Prostate gland (tissue), 2 donors: Measurements from ENCODE around the gene SLC38A8. TPM values are rescaled to one million over a fixed set of nuclear protein-coding genes. Genes with fewer than 3 reads are reported as not detected.

Experiments used
- DNase-seq: peaks from one replicate; pipeline ENCODE4 v3.0.0-alpha.2; 2019; ENCODE audit warnings: low spot score
- H3K27ac ChIP-seq, 2 donors: fragments of 200-600 bp; sonication (generic); 2 replicates each; pipeline ENCODE4 v1.5.1; 2017 to 2019
- H3K27me3 ChIP-seq: fragments of 200-600 bp; sonication (generic); replicated peaks from 2 replicates; pipeline ENCODE4 v1.5.1; 2019; ENCODE audit not compliant: insufficient read depth
- H3K36me3 ChIP-seq, 2 donors: fragments of 200-600 bp; sonication (generic); 1 replicate in 1 of 2; 2 replicates in 1 of 2; pipeline versions ENCODE4 v1.5.1 to v1.8.1; 2017 to 2019
- H3K4me1 ChIP-seq: fragments of 200-600 bp; sonication (generic); replicated peaks from 2 replicates; pipeline ENCODE4 v1.5.1; 2019
- H3K4me3 ChIP-seq, 2 donors: fragments of 200-600 bp; sonication (generic); 2 replicates each; pipeline ENCODE4 v1.5.1; 2017 to 2019
- H3K9me3 ChIP-seq: fragments of 200-600 bp; sonication (generic); 2 replicates; pipeline ENCODE4 v1.5.1; 2017
- POLR2A ChIP-seq: fragments of 450-650 bp; IDR thresholded peaks from one replicate; pipeline ENCODE4 v1.6.1; 2016; ENCODE audit warnings: antibody characterized with exemption, mild to moderate bottlenecking
- POLR2AphosphoS5 ChIP-seq: sonication (generic); formaldehyde crosslinking; IDR thresholded peaks from one replicate; pipeline ENCODE4 v1.6.1; 2017; ENCODE audit warnings: antibody characterized with exemption
- WGBS: methylation state at CpG from one replicate; pipeline ENCODE4 v1.1.5; 2018; 5-methylcytosine and 5-hydroxymethylcytosine counted together
- intact Hi-C: fragments of 100-400 bp; cut with DNase I; formaldehyde crosslinking; loops from one replicate; pipeline ENCODE4 v1.14.2; 2022
- total RNA-seq, 2 donors: library from RNA; depleted of rRNA; stranded (reverse); fragments of >200 nt; gene quantifications; one replicate each; pipeline ENCODE4 v1.1.0, GENCODE V29; 2016
- TF ChIP-seq, protein P1 (sequence below), 4 experiments: fragments of 200-600 bp in 2 of 4; fragments of 450-650 bp in 2 of 4; sonication (generic) in 2 of 4; IDR thresholded peaks; 1 replicate in 3 of 4; 2 replicates in 1 of 4; pipeline ENCODE4 v1.5.1; 2016 to 2019; ENCODE audit warnings: antibody characterized with exemption in 4 of 4, mild to moderate bottlenecking in 2 of 4, moderate library complexity in 2 of 4

The SLC38A8 gene
- total RNA-seq, 2 donors from 2014 or later: not detected

DNA sequence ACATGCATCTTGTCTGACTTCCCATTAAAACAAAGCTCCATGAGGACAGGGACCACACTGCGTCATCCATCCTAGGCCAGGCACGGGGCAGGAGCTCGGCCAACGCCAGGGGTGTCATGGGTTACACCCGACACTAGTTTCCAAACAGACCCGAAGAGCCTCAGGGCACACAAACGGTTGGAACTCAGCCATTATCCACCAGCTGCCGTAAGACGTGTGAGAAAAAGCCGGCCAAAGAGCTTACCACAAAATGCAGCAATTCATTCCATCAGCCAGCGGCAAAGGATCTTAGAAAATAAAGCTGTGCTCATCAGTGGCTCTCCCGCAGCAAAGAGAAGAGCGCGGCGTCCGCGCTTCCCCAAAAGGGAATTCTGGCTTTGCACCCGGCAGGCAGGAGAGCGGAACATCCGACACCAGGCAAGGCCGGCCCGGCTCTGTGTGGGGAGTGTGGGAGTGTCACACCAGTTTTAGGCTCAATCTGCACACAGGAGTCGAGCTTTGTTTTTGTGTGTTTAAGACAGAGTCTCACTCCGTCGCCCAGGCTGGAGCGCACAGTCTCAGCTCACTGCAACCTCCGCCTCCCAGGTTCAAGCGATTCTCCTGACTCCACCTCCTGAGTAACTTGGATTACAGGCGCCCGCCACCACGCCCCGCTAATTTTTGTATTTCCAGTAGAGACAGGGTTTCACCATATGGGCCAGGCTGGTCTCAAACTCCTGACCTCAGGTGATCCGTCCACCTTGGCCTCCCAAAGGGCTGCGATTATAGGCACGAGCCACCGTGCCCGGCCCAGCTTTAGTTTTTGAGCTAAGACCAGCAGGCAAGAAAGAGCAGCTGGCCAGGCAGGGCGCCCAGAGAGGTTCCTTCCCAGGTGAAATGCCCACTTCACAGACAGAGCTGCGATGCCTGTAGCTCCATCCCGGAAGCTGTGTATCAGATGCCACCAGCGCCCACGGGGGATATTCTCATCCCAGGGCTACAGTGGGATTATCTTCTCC, 1.5 kb downstream of the SLC38A8 start:
- Histone ChIP-seq H3K27ac (no peak overlapping the region), H3K4me1 (no peaks in the 10 kb centered on the region), H3K27me3 (peaks cover 6% of the 10 kb centered on the region), H3K4me3 (no peak overlapping the region), H3K9me3 (no peaks in the 10 kb centered on the region), H3K36me3 (no peaks in the 10 kb centered on the region)
- intact Hi-C loops: no loop called here
- no peak for TF ChIP-seq POLR2A
- TF ChIP-seq, protein P1, sequence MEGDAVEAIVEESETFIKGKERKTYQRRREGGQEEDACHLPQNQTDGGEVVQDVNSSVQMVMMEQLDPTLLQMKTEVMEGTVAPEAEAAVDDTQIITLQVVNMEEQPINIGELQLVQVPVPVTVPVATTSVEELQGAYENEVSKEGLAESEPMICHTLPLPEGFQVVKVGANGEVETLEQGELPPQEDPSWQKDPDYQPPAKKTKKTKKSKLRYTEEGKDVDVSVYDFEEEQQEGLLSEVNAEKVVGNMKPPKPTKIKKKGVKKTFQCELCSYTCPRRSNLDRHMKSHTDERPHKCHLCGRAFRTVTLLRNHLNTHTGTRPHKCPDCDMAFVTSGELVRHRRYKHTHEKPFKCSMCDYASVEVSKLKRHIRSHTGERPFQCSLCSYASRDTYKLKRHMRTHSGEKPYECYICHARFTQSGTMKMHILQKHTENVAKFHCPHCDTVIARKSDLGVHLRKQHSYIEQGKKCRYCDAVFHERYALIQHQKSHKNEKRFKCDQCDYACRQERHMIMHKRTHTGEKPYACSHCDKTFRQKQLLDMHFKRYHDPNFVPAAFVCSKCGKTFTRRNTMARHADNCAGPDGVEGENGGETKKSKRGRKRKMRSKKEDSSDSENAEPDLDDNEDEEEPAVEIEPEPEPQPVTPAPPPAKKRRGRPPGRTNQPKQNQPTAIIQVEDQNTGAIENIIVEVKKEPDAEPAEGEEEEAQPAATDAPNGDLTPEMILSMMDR (IDR thresholded peaks at IDR 0.05): no peak
- no peak for TF ChIP-seq POLR2AphosphoS5
- 68% methylated on average over 42 of the region's 42 CpGs for WGBS
- no peak for DNase-seq

DNA sequence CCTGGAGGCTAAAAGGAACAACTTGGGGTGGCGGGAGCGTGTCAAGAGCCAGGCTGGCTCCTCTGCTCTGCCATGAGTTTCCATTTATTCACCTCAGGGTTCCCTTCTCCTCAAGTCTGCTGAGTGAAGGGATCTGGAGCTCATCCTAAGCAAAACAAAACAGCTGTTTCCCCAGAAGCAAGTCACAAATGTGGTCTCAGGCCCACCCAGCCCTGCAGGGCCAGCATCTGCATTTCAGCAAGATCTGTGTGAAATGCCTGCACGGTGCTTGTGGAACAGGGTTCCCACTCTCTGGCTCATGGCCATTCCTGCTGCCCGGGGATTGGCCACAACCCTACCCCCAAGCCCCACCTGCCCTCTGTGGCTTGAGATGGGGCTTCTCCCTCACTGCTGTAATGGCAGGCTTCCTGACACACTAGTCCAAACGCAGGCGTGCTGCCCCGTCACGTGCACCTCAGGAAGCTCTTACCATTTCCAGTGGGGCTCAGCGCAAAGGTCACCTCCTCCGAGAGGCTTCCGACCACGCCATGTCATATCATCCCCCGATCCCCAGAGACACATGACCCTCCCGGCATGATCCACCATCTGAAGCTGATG, 2.3 kb downstream of the SLC38A8 start:
- TF ChIP-seq, protein P1 (IDR thresholded peaks at IDR 0.05): no peak
- no peak for TF ChIP-seq POLR2A
- no peak for TF ChIP-seq POLR2AphosphoS5
- intact Hi-C loops: no loop called here
- Histone ChIP-seq H3K27me3 (peaks cover 6% of the 10 kb centered on the region), H3K9me3 (no peaks in the 10 kb centered on the region), H3K27ac (no peak overlapping the region), H3K4me1 (no peaks in the 10 kb centered on the region), H3K4me3 (no peak overlapping the region), H3K36me3 (no peaks in the 10 kb centered on the region)
- 79% methylated on average over 14 of the region's 14 CpGs for WGBS
- no peak for DNase-seq

DNA sequence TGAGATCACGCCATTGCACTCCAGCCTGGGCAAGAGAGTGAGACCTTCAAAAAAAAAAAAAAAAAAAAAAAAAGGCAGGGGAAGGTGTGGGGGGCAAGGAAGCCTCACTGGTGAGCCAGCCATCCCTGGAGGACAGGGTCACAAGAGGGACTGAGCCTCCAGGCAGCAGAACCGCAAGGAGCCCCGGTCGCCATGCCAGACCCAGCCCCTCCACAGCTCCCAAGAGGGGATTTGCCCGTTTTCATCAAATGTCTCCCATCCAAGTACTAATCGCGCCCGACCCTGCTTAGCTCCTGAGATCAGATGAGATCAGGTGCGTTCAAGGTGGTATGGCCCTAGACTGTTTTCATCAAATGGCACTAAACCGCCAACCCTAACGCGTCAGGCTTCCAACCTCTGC, 2.9 kb downstream of the SLC38A8 start:
- intact Hi-C loops: no loop called here

DNA sequence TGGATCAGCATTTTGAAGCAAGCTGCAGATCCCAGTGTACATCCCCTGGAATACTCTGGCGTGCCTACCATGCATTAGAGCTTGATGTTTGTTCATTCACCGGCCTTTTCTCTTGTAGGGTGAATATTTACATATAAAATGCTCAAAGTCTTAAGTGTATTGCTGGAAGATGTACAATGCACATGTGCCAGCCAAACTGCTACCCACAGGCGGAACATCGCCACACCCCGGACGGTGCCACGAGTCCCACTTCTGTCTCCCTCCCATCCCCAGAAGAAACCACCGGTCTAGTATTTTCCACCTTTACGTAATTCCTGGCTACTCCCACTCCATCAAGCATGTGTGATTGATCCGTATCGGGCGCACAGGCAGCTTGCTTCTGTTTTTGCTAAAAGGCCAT, 4.1 kb downstream of the SLC38A8 start:
- no peaks in the 10 kb centered on the region for H3K36me3 ChIP-seq
- H3K4me3 ChIP-seq: no peak overlapping the region
- H3K4me1 ChIP-seq: no peaks in the 10 kb centered on the region
- DNase-seq: no peak
- peaks cover 6% of the 10 kb centered on the region for H3K27me3 ChIP-seq
- WGBS: 87% methylated on average over 12 of the region's 12 CpGs
- no peaks in the 10 kb centered on the region for H3K9me3 ChIP-seq
- no peak overlapping the region for H3K27ac ChIP-seq
- intact Hi-C loops: no loop called here
- TF ChIP-seq POLR2A: no peak
- TF ChIP-seq POLR2AphosphoS5: no peak
- TF ChIP-seq, protein P1 (IDR thresholded peaks at IDR 0.05): no peak

More for the DNA sequence above, 2.9 kb downstream of the SLC38A8 start:
- Histone ChIP-seq H3K27ac (no peak overlapping the region), H3K4me1 (no peaks in the 10 kb centered on the region), H3K4me3 (no peak overlapping the region), H3K36me3 (no peaks in the 10 kb centered on the region), H3K27me3 (peaks cover 6% of the 10 kb centered on the region), H3K9me3 (no peaks in the 10 kb centered on the region)
- DNase-seq: no peak
- WGBS: 88% methylated on average over 12 of the region's 12 CpGs
- no peak for TF ChIP-seq POLR2A

DNA sequence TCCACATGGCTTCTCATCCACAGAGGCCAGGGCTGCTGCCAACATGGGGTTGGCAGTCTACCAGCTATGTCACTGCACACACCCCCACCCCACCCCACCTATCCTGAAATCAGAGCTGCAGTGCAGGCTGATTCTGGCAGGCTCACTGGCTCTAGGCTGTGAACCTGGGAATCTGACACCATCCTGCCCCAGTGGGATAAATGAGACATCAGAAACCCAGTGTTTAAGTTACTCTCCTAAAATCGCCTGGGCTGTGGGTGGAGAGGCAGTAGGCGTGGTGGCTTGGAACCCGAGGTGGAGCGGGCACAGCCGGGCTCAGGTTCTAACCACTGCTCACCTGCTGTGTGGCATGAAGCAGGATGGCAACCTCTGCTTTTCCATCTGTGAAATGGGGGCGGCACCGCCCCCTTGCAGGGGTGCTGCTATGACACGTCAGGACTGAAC, 5.6 kb downstream of the SLC38A8 start:
- 66% methylated on average over 8 of the region's 8 CpGs for WGBS
- TF ChIP-seq POLR2AphosphoS5 (no peak), POLR2A (no peak)
- TF ChIP-seq, protein P1 (IDR thresholded peaks at IDR 0.05): no peak
- H3K4me1 ChIP-seq: no peaks in the 10 kb centered on the region
- H3K27me3 ChIP-seq: peaks cover 6% of the 10 kb centered on the region
- H3K27ac ChIP-seq: no peak overlapping the region
- intact Hi-C loops: no loop called here
- H3K4me3 ChIP-seq: no peak overlapping the region
- H3K36me3 ChIP-seq: no peaks in the 10 kb centered on the region
- H3K9me3 ChIP-seq: no peaks in the 10 kb centered on the region
- DNase-seq: no peak
